ENCODE data around the gene PAPOLG.
A peak's percentile ranks its signal among the peaks of the same experiment; 100 is the strongest.

DNA sequence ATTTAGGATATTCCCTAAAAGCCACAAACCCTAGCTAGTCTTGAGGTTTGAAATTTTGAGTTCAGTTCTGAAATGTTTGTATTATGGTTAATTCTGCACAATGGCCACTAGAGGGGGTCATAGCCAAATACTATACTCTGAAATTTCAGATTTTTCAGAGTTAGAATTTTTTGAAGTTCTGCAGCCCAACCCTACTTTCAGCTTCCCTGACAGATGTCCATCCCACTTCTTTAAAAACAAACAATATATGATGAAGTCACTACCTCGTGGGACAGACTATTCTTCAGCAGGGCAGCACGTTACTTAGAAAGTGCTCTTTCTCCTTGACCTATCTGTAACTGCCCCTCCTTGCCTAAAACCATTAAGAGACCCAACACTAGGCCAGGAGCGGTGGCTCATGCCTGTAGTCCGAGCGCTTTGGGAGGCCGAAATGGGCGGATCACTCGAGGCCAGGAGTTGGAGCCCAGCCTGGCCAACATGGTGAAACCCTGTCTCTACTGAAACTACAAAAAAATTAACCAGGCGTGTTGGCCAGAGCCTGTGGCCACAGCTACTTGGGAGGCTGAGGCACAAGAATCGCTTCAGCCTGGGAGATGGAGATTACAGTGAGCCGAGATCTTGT, 48.2 kb upstream of the PAPOLG start:
- peak in 2 of 3 experiments; percentile 47 to 53 for TF ChIP-seq CTCF (optimal IDR thresholded peaks at IDR 0.05 in 1 of 3, IDR thresholded peaks at IDR 0.05 in 1 of 3, conservative IDR thresholded peaks at IDR 0.05 in 1 of 3; ENCODE audit: extremely low read depth in 1 of 3, insufficient read depth in 2 of 3, low read length in 3 of 3)
- TF ChIP-seq EZH2 (IDR thresholded peaks at IDR 0.05; ENCODE audit: low read length) = no peak

Data from keratinocyte (primary cell).